GM18951 (cell line): Measurements from ENCODE around the gene MLXIPL.

Experiments
- POLR2A ChIP-seq: IDR thresholded peaks from 4 replicates; pipeline ENCODE4 v1.6.1; 2011; ENCODE audit warnings: mild to moderate bottlenecking; ENCODE audit not compliant: insufficient read length, insufficient read depth; ENCODE audit errors: extremely low read depth
- in situ Hi-C: fragments of 300-500 bp; cut with MboI; formaldehyde crosslinking; loops from one replicate; pipeline ENCODE4 v1.12.0; 2022; ENCODE audit warnings: low sequenced_read_pairs, mixed read lengths, inconsistent platforms; ENCODE audit not compliant: unreplicated experiment

Gene MLXIPL

DNA sequence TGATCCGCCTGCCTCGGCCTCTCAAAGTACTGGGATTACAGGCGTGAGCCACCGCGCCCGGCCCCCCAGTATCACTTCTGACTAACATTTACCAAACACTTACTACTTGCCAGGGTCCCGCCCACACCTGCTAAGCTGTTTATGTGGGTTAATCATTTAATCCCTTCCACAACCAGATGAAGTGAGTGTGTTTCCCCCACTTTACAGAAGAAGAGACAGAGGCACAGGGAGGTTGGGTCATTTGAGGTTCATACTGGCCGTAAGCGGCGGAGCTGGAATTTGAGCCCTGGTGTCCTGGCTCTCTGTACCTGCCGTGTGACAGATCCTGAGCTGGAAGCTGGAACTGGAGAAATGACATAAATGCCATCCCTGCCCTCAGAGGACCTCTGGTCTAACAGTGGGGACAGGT is 28.2 kb upstream of the MLXIPL start:
- in situ Hi-C loops: no loop called here
- TF ChIP-seq POLR2A: no peak

DNA sequence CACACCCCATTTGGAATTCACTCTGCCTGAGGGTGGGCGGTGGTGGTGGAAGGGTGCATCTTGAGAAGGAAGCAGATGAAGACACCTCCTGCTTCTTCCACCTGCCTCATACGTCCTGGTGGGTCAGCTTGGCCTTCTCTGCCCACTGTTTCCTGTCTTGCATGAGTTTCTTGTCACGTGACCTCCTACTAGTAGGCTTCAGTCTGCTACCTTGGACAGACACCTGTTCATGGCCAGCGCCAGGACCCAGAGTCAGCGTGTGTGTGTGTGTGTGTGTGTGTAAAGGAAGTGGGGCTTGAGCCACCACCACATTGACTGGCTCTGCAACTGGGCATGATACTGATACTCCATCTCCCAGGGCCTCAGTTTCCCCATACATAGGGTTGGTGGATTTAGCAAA is 26.2 kb upstream of the MLXIPL start:
- in situ Hi-C loops: no loop called here
- TF ChIP-seq POLR2A: no peak

DNA sequence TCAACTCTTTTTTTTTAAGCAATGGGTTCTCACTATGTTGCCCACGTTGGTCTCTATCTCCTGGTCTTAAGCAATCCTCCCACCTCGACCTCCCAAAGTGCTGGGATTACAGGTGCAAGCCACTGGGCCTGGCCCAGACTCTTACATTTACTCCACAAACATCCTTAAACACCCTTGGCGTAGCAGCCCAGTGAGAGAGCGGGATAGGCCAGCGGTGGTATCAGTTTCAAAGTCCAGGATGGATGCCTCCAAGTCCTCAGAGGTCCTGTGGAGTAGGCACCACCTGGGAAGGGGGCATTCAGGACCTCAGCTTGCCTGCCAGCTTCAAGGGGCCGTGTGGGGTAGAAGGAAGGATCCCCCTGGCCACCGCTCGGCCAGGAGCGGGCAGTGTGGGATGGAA is 25.3 kb upstream of the MLXIPL start:
- no peak for TF ChIP-seq POLR2A
- in situ Hi-C loops: no loop called here

DNA sequence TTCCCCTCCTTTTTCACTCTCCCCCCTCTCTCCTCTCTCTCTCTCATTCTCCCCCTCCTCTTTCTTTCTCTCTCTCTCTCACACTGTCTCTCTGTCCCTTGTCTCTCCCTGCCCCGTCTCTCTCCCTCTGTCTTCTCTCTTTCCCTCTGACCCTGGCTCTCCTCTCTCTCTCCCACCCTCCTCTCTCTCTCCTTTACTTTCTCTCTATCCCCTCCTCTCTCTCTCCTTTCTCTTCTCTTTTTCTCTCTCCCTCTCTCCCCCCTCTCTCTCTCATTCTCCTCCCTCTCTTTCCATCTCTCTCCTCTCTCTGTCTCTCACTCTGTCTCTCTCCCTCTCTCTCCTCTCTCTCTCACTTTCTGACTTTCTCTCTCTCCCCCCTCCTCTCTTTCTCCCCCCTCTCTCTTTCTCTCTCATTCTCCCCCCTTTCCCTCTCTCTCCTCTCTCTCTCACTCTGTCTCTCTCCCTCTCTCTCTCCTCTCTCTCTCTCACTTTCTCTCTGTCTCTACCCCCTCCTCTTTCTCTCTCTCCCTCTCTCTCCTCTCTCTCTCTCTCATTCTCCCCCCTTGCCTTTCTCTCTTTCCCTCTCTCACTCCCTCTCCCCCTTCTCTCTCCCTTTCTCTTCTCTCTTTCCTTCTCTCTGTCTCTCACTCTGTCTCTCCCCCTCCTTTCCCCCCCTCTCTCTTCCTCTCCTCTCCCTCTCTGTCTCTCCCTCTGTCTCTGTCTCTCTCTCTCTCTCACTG is 24.4 kb upstream of the MLXIPL start:
- TF ChIP-seq POLR2A: no peak
- in situ Hi-C loops: no loop called here

DNA sequence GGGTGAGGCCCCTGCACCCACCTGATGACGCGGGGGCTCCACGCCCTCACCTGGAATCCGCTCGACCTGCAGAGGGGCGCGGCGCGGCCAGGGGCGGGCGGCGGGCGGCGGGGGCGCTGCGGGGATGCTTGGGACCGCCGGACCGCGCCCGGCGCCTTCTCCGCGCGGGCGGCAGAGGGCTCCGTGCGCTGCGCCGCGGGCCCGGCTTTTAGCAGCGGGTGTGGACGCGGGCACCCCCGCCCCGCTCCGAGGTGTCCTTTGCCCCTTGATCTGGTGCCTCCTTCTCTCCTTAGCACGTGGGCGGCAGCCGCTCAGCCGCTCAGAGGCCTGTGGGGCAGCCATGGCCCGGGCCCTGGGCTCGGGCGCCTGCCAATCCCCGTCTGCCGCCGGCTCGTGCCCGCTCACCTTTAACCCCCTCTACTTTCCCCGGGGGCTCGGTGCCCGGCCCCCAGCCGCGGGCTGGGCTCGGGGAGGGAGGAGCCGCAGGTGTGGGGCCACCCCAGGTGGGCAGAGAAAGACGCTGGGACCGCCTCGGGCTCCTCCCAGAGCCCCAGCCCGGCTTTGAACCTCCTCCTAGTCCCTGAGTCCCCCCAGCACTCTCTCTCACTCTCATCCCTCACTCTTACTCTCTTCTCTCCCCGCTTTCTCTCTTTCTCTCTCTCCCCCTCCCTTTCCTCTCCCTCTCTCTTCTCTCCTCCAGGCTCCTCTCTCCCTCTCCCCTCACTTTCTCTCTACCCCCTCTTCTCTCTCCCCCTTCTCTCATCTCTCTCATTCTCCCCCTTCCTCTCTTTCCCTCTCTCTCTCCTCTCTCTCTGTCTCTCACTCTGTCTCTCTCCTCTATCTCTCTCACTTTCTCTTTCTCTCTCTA is 23.6 kb upstream of the MLXIPL start:
- no peak for TF ChIP-seq POLR2A
- in situ Hi-C loops: no loop called here

DNA sequence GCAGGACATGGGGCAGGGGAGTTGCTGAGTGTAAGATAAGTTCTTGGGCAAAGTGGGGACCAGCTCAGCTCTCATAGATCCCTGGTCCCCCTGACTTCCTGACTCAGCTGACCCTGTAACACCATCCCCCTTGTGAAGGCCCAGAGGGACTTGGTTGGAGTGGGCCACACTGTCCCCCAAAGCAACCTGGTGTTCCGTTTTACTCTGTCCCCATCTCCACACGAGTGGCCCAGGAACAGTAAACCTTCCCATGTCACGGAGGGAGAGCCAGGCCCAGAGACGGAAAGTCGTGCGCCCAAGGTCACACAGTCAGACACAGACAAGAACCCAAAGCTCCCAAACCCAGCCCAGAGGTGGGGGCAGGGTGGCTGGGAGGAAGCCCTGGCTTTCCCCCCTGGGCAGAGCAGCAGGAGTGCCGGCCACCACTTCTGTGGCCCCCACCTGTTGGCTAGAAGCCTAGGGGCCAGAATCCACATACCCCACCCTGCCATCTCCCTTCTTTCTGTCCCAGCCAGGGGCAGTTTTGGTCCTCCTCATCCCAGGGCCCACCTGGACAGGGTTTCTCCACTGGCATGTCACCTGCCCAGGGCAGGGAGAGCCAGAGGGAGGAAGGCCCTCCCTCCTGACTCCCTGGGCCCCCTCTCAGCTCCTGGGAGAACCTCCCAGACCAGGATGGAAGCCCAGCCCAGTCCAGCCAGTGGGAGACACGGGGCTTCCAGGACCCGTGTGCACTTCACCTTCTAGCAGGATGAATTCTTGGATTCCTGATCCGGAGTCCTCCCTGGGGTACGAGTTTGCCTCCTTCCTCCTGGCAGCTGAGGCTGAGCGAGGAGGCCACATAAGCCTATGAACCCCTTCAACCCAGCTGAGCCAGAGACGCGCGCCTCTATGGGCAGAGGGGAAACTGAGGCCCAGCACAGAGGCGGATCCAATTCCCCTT is 22.7 kb upstream of the MLXIPL start:
- TF ChIP-seq POLR2A: no peak
- in situ Hi-C loops: no loop called here

DNA sequence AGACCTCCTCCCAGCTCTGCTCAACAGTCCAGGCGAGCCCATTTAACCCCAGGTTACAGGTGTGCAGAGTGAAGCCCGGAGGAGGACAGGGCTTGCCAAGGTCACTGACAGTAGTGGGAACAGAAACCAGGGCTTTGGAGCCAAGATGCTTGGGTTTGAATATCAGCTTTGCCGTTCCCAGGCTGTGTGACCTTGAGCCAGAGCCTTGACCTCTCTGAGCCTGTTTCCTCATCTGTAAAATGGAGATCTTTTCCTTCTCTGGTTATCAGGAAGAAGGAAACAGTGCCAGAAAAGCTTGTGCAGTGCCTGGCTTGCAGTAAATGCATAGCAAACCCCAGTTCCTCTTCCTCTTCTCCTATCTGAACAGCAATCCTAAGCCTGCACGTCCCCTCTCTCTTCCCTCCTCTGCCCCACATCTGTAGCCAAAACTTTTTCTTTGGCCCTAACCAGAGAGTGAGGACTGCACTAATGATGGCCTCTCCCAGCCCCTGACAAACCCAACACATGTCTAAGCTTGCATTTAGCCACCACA is 21.4 kb upstream of the MLXIPL start:
- no peak for TF ChIP-seq POLR2A
- in situ Hi-C loops: no loop called here

DNA sequence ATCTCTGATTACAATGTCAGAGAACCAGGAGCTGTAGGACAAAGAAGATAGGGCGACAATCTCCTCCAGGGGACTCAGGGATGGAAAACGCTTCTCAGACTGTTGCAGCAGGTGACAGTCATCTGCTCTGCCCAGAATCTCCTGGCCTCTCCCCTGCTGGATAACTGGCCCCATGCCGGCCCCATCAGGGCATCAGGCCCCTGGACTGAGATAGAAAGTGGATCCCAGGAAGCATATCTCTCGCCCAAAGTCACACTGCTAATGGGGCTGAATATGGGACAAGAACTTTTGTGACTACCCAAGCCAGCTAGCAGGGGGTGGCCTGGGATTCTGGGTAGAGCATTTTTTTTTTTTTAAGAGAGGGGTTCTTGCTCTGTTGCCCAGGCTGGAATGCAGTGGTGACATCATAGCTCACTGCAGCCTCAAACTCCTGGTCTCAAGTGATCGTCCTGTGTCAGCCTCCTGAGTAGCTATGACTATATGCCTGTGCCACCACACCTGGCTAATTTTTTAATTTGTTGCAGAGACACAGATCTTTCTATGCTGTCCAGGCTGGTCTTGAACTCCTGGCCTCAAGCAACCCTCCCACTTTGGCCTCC is 20.5 kb upstream of the MLXIPL start:
- in situ Hi-C loops: no loop called here
- TF ChIP-seq POLR2A: no peak

DNA sequence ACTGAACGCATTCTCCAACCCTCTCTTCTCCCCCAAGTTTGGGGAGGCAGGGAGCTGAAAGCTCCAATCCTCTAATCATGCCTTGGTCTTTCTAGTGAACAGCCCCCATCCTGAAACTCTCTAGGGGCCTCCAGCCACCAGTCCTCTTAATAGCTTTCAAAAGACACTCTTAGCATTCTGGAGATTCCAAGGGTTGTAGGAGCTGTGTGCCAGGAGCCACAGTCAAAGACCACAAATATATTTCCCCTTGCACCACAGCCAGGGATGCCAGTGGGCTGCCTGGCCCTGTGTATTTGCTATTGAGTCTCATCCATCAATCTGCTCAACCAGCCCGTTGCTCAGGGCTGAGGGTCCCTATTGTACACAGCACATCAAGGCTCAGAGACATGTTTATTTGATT is 18.5 kb upstream of the MLXIPL start:
- no peak for TF ChIP-seq POLR2A
- in situ Hi-C loops: no loop called here

DNA sequence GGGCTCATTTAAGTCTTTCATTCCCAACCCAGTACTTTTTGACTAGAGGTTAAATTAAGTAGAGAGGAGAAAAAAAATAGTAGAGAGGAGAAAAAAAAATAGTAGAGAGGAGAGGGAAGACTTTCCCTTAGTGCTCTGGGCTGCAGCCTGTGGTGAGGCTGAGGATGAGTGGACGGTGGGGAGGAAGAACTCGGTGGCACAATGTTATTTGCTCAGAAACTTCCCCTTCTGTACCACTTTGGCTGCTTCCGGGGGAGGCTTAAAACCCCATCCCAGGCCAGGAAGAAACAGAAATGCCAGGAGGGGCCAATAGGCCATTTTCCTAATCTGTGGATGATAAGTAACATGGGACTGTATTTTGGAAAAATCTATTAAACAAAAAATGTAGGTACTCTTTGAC is 14.6 kb upstream of the MLXIPL start:
- no peak for TF ChIP-seq POLR2A

DNA sequence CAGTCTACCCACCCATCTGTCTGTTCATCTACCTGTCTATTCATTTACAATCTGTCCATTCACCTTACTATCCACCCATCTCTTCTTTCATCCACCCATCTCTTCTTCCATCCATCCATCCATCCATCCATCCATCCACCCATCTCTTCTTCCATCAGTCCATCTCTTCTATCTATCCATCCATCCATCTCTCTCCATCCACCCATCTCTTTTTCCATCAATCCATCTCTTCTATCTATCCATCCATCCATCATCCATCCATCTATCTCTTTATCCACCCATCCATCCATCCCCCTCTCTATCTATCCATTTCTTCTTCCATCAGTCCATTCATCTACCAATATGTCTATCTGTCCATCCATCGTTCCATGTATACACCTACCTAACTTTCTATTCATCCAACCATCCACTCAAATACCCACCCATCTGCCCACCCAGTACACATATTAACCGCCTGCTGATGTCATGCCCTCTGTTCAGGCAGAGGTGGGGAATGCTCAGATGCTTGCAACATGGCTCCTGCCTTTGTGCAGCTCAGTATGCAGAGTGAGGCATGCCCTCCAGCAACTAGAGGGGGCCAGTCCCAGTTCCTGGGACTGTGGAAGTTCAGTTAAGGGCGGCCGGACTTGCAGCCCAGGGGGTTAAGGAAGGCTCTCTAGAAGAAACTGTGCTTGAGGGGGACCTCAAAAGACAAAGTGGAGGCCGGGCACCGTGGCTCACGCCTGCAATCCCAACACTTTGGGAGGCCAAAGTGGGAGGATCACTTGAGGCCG is 11.3 kb upstream of the MLXIPL start:
- in situ Hi-C loops: no loop called here
- no peak for TF ChIP-seq POLR2A

More for the DNA sequence above, 14.6 kb upstream of the MLXIPL start:
- in situ Hi-C loops: no loop called here

DNA sequence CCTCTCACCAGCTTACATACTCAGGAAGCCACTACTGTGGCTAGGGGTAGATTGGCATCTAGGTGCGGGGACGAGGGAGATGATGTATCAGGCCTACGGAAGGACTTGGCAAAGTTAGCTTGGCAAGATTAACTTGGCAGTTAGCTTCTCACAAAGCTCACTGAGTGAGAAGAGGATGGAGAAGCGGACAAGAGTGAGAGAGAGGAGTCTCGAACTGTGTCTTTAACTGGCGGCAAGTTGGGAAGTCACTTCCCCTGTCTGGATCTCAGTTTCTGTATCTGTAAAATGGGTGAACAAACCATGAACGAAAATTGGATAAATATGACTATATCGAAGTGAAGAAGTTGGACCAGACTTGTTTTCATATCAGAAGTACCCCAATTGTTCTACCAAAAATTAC is 9.5 kb upstream of the MLXIPL start:
- in situ Hi-C loops: no loop called here
- TF ChIP-seq POLR2A: no peak
